Measurements from ENCODE around the gene BABAM2.
A peak's percentile ranks its signal among the peaks of the same experiment; 100 is the strongest.
"Not testable (repeated sequence)": the region's sequence is repeated elsewhere in the genome, so short reads cannot be mapped to it uniquely, and the experiment has no call there.

The BABAM2 gene

DNA sequence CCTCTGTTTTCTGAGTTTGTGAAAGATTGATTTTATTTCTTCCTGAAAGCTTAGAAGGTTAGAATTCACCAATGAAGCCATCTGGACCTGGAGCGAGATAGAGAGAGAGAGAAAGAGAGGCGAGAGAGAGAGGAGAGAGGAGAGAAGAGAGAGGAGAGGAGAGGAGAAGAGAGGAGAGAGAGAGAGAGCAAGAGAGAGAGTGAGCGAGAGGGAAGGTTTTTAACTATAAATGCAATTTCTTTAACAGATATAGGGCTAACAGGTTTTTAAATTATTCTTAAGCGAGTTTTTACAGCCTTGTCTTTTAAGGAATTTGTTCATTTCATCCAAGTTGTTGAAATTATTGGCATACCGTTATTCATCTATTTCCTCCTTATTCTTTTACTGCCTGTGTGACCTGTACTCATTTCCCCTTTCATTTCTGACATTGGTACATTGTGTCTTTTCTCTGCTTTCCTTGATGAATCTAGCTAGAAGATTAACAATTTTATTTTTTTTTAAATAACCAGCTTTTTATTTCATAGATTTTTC is 56.1 kb downstream of the BABAM2 start:
- no peak for DNase-seq (ENCODE audit: low spot score)

DNA sequence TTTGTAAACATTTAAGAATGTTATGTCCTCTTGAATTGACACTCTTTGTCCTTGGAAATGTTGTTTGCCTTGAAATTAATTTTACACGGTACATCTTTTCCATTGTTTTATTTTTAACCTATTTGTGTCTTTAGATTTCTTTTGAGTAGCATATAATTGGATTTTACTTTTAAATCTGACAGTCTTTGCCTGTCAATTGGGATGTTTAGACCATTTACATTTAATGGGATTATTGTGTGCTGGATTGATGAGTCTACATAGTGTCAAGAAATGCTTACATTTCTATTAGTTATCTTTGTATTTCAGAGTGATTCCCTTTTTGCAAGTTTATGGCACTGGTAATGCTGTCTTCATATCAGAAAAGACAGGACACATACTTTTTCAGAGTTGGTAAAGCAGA is 61.5 kb downstream of the BABAM2 start:
- DNase-seq (ENCODE audit: low spot score), result no peak

DNA sequence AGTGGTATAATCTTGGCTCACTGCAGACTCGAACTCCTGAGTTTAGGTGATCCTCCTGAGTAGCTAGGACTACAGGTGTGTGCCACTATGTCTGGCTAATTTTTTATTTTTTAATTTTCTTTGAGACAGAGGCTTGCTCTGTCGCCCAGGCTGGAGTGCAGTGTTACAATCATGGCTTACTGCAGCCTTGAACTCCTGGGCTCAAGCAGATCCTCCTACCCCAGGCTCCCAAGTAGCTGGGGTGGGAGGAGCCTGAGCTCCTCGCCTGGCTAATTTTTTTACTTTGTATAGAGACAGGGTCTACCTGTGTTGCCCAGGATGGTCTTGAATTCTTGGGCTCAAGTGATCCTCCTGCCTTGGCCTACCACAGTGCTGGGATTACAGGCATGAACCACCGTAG is 62.5 kb downstream of the BABAM2 start:
- no peak for DNase-seq (ENCODE audit: low spot score)

DNA sequence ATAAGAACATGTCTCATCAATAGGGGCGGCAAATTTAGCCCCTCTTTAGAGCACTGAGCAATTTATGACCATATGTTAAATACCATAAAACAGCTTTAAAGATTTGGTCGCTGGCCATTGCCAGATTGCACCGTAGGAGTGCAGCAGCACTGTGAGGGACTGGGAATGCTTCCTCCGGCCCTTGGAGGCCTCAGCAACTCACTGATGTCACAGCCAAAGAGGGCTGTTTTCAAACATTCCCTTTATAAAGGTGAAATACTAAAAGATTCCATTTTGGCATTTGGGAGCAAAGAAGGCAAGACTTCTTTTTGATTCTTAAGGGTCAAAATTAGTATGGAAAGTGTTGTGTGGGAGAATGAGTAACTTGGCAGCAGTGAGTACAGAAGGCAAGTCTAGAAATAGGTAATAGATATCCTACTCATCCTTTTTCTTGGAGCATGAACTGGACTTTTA is 63.7 kb downstream of the BABAM2 start:
- peak; percentile 10 for DNase-seq (ENCODE audit: low spot score)

DNA sequence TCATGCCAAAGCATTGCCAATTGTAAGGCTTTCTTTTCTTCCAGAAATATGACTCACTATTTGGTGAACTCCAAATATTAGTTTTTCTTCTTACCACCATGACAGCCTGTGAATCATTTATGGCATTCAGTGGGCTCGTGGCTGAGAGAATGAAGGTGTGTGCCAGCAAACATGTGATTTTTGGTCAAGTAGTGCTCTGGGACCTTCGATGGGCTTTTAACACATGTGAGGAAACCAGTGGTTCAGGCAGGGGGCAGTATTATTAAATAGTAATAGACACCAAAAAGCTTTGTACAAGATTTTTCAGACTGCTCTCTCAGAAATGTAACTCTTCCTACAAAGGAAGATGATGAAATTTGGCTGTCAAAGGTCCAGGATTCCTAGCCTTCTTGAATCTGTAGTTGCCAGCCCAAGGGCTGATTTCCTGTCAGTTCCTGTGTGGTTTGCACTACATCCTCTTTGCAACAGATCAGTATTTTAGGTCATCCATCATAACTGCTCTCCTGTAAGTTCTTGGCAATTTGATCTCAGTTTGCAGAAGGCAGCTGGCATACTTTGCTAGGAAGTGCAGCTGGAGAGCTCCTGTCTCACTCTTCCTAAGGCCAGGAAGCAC is 64.3 kb downstream of the BABAM2 start:
- DNase-seq (ENCODE audit: low spot score), result peak; percentile 63

DNA sequence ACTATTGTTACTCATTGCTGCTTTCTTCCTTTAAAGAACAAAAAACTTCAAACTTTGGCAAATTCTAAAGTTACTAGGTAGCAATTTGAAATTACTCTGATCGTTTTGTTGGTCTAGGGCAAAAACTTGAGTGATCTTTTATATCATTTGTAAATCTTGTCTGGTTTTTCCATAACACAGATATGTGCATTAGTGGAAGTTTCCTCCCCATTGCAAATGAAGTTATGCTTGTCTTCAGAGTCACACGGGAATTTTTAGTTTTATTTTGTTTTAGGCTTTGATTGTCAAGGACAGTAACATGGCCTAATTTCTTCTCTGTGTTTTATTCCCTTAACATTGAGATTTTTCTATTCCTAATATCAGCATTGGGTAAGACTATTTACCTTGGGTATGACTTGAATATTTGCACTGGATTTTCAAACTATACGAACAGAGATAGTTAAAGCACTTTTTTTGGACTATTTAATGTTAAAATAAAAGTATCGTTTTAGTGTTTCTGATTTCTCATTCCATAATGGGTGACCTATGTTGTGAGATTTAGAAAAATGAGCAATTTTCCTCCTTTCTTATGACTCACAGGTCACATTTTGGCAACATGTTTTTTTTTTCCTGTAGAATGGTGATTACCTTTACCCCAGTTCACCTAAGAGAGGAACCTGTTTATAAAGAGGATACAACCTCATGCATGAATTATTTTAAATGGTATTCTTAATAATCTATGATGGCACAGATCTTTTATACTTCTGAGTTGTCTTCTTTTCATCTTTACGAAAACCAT is 65.0 kb downstream of the BABAM2 start:
- no peak for DNase-seq (ENCODE audit: low spot score)

DNA sequence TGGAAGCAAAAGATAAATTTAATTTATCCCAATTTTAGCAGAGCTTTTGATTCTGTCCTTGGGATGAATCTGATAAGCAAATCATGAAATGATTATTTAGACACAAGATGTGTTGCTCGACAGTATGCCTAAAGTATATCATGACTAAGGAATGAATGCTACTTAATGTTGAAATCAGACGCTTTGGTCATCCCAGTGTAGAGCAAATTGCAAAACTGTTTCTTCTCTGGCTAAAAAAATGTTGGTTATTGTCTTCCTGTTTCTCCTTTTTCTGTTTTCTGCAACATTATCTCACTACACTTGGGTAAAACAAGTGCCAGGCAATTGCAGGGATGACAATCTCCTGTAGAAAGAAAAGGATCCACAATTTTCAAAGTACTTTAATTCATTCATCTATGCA is 66.4 kb downstream of the BABAM2 start:
- peak; percentile 32 for DNase-seq (ENCODE audit: low spot score)

DNA sequence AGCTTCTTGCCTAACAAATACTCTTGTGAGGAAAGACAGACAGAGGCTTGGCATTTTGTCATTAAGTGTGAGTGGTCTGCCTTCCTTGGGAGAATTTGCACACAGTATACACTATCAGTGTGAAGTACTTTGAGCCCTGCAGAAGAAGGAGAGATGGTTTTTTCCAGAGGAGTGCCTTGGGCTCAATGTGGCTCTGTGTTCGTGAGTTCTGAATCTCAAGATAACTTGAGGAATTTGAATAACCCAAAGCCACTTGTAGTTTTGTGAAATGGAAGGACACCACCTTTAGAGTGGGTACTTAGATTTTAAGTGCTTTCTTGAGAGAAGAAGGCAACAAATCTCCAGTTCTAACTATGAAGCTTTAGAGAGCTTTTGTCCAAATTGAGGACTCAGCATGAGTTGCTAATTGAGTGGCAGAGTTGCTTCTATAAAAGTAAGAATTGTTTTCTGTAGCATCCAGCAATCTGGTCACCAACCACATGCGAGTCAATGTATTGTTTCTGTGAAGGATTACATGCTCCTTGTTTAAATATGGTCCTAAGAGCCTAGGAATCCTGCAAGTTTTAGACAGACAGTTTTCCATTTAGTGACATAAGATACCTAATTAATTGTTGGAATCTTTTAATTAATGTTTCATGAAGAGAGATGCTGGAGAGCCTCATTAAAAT is 68.3 kb downstream of the BABAM2 start:
- no peak for DNase-seq (ENCODE audit: low spot score)

DNA sequence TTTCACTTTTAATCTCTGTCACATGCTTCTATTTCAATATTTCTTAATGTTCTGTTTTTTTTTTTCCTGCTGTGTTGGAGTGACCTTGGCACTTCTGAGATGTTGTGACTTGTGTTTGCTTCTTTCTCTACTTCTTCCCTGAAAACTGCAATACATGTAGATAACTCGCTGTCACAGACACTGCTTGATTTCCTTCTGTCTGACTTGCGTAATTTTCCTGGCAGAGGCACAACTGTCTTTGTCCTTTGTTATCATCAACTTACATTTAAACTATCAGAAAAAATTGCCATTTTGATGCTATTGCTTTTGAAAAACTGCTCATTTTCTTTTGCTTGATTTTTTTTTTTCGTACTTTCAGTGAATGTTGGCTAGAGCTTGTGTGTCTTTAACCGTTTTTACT is 69.0 kb downstream of the BABAM2 start:
- no peak for DNase-seq (ENCODE audit: low spot score)

DNA sequence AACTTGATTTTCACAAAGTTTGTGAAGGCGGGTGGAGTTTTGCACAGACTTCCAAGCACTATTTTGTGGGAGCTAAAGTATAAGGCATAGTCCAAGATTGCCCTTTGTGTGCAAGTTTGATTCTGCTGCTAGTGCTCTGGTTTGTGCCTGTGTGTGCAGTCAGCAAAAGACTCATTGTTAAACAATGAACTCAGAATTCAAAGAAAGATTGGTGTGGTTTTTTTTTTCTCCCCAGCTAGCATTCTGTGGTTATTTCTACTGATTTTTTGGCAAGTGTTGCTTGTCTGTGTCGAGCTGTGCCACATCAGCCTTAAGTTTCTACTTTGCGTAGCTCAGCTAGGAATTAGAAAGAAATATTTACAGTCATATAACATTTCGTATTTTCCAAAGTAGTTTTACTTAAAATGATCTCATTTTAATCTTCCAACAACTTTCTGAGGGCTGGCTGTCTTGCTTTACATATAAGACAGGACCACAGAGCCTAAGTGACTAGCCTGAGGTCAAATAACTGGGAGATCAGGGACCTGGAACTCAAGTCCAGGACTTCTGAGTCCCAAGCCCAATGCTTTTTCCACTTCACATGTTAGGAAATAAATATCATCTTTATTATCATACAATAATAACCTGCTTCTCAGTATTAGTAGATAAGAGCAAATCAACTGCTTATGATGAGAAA is 69.8 kb downstream of the BABAM2 start:
- DNase-seq (ENCODE audit: low spot score), result peak; percentile 62

DNA sequence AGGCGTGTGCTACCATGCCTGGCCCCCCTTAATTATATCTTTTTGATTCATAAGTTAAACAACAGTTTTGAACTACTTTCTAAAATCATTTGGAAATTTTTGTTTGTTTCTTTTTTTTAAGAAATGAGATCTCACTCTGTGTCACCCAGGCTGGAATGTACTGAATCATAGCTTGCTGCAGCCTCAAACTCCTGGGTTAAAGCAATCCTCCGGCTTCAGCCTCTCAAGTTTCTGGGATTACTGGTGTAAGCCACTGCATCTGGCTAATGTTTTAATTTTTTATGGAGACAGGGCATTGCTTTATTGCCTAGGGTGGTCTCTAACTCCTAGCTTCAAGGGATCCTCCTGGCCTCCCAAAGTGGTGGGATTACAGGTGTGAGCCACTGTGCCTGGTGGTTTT is 71.5 kb downstream of the BABAM2 start:
- no peak for DNase-seq (ENCODE audit: low spot score)

DNA sequence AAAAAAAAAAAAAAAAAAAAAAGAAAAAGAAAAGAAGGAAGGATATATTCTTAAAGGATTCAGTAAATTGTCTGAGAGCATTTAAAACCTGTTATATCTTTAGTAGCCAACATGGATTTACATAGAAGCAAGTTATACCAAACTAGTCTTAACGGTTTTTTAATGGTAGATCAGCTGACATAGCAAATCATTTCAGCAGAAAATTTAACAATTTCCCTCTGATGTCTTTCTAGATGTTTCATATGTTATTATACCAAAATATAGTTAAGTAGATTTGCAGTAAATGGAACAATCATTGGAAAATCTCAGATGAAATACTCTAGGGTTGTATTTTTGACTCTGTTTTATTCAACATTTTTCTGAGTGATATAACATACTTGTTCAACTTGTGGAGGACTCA is 72.9 kb downstream of the BABAM2 start:
- DNase-seq (ENCODE audit: low spot score), result no peak

DNA sequence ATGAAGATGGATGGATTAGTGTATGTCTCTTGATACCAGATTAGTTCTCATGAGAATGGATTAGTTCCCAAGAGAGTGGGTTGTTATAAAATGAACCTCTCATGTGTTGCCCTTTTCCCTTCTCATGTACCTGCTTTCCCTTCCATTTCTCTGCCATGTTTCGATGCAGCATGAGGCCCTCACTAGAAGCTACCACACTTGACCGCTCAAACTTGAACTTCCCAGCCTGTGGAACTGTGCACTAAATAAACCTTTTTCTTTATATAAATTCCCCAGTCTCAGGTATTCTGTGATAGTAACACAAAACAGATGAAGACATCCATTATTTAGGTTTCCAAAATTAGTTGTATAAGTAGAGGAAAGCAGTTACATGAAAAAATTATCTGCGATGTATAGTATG is 73.5 kb downstream of the BABAM2 start:
- DNase-seq (ENCODE audit: low spot score), result no peak

DNA sequence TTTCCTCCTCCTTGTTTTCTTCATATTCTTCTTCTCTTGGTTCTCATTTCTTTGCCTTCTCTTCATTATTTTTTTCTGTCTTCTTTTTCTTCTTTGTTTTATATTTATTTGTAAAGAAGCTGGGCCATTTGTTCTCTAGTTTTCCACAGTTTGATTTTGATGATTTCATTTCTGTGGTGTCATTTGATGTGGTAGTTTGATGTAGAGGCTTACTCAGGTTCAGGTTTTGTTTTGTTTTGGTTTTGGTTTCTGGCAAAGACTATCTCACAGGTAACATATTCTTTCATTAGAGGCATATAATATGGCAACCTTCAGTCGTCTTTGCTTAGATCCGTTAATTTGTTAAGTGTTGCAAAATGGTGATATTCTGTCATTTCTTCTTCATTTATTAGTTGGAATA is 75.3 kb downstream of the BABAM2 start:
- no peak for DNase-seq (ENCODE audit: low spot score)

DNA sequence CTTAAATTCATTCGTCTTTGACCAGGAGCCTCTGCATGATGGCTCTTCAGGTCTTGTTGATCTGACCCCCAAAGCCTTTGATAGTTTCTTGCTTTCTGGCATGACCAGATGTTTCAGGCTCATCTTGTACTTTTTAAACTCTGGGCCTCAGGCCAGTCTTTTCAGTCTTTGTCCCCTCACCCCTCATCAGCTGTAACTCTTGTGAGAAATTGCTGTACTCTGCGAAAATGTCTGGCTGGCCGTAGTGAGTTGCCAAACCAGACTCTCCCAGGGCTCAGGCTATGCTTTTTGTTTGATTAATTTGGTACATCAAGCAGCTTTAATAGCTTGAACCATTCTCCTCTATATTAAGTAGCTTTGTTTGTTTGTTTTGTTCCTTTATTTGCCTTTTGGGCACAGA is 75.9 kb downstream of the BABAM2 start:
- DNase-seq (ENCODE audit: low spot score), result no peak

DNA sequence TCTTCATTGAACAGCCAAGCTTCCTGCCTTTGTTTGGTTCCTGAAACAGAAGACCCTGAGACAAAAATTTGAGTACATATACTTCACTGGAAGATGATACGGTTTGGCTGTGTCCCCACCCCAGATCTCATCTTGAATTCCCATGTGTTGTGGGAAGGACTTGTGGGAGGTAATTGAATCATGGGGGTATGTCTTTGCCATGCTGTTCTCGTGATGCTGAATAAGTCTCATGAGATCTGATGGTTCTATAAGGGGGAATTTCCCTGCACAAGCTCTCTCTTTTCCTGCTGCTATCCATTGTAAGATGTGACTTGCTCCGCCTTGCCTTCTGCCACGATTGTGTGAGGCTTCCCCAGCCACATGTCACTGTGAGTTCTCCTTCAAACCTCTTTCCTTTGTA is 76.5 kb downstream of the BABAM2 start:
- DNase-seq (ENCODE audit: low spot score), result no peak

DNA sequence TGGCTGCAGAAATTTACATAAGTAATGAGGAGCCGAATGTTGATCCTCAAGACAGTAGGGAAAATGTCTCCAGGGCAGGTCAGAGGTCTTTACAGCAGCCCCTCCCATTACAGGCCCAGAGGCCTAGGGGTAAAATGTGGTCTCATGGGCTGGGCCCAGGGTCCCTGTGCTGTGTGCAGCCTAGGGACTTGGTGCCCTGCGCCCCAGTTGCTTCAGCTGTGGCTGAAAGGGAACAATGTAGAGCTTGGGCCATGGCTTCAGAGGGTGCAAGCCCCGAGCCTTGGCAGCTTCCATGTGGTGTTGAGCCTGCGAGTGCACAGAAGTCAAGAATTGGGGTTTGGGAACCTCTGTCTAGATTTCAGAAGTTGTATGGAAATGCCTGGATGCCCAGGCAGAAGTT is 77.5 kb downstream of the BABAM2 start:
- not testable (repeated sequence) for DNase-seq (ENCODE audit: low spot score)

DNA sequence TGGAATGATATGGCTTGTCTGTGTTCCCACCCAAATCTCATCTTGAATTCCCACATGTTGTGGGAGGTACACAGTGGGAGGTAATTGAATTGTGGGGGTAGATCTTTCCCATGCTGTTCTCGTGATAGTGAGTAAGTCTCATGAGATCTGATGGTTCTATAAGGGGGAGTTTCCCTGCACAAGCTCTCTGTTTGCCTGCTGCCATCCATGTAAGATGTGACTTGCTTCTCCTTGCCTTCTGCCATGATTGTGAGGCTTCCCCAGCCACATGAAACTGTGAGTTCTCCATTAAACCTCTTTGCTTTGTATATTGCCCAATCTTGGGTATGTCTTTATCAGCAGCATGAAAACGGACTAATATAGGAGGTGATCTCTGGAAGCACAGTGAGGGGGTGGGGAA is 78.4 kb downstream of the BABAM2 start:
- DNase-seq (ENCODE audit: low spot score), result not testable (repeated sequence)

DNA sequence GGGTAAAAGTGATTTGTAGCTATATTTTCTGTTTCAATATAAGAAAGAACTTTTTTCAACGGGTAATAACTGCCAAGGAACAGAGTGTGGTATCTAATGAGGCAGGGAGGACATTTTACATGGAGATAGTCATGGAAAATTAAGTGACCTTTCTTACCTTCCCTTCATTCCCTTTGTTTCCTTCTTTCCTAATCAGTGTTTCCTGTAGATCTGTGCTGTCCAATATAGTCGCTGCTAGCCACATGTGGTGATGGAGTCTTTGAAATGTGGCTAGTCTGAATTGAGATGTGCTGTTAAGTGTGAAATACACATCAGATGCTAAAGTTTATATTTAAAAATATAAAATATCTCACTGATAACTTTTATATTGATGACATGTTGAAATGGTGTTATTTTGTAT is 81.8 kb downstream of the BABAM2 start:
- DNase-seq (ENCODE audit: low spot score), result no peak

DNA sequence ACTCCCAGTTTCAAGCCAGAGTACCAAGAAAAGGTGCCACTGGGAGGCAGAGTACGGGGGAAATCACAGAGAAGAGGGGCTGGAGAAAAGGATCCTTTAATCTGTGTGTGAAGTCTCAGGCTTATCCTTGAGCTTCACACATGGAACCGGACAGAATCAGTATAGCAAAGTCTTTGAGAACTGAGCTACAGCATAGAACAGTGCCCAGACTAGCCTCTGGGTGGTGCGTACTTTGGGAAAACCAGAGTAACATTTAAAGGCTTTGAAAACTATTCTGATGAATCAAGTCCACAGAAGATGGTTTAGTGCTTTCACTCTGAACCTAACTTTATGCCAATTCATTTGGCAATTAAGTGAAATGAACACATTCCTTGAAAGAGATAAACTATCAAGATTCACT is 83.1 kb downstream of the BABAM2 start:
- no peak for DNase-seq (ENCODE audit: low spot score)

DNA sequence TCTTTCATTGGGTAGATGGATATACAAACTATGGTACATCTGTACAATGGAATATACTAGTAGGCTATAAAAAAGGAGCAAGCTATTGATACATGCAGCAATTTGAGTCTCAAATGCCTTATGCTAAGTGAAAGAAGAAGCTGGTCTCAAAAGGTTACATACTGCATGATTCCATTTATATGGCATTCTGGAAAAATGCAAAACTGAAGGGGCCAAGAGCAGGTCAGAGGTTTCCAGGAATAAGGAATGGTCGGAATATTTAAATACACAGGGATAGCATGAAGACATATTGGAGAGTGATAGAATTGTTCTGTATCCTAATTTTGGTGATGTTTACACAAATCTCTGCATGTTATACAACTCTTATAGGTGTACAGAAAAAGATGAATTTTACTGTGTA is 85.8 kb downstream of the BABAM2 start:
- no peak for DNase-seq (ENCODE audit: low spot score)

DNA sequence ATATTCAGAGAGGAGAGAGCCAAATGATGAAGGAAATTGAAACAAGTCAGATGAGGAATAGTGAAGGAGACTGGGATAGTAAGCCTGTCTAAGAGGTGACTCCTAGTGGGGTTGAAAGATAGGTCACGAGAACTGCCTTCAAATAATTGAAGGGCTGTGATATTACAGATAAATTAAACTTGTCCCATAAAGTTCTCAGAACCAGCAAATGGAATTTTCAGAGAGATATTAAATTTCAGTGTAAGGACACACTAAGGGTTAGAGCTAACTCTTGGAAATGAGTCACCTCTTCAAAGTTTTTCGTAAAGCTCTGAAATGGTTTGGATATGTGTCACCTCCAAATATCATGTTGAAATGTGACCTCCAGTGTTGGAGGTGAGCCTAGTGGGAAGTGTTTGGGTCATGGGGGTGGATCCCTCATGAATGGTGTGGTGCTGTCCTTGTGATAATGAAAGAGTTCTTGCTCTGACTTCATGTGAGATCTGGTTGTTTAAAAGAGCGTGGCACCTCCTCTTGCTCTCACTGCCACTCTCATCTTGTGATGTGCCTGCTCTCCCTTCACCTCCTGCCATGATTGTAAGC is 87.3 kb downstream of the BABAM2 start:
- peak; percentile 42 for DNase-seq (ENCODE audit: low spot score)

Measured in GM03348 (cell line).